HepG2 (cell line): ENCODE data around the gene ZFP3. TPM values are rescaled to one million over a fixed set of nuclear protein-coding genes. Genes with fewer than 3 reads are reported as not detected.

Experiments used
- ATAC-seq: fragments of 200-7000 bp; cut with Tn5 transposase; 3 replicates; pipeline ENCODE4 v1.9.1; 2020; ENCODE audit warnings: mild to moderate bottlenecking, moderate library complexity
- BruUV-seq: library from RNA; stranded (reverse); fragments of 400-500 nt; replicated peaks from 2 replicates; lab custom pipeline; 2021; lab: Mats Ljungman, UMichigan
- CTCF ChIA-PET: fragments of 300-600 bp; formaldehyde crosslinking; extraction: SDS; loops from one replicate; lab custom pipeline; 2021; ENCODE audit warnings: low total read pairs, inconsistent platforms, low intra/inter-chr PET ratio; lab: Yijun Ruan, JAX
- POLR2A ChIA-PET: fragments of 350-600 bp; sonication (Branson Sonifier 250); formaldehyde crosslinking; loops from one replicate; lab custom pipeline; 2020; ENCODE audit warnings: antibody characterized with exemption, inconsistent platforms; lab: Yijun Ruan, JAX
- DNase-seq: peaks from one replicate; pipeline ENCODE4 v3.0.0-alpha.2; 2015; ENCODE audit warnings: low spot score
- FAIRE-seq: peaks from 3 replicates; lab custom pipeline; 2011; peaks lifted over from hg19 to GRCh38; lab: Jason Lieb, UNC
- H2AFZ ChIP-seq: one replicate; pipeline ENCODE4 v1.6.1; 2011; ENCODE audit warnings: low read length, inconsistent platforms
- H3K27ac ChIP-seq: fragments of 300-600 bp; 3 replicates; pipeline ENCODE4 v1.8.0; 2011; ENCODE audit warnings: mixed run types, mild to moderate bottlenecking, mixed read lengths, low read length, inconsistent platforms; ENCODE audit not compliant: insufficient read depth; ENCODE audit errors: extremely low read length
- H3K27me3 ChIP-seq, 2 experiments: fragments of 200-600 bp in 1 of 2; 2 replicates in 1 of 2; 3 replicates in 1 of 2; pipeline versions ENCODE4 v1.6.0 to v1.8.0; 2011; ENCODE audit warnings: low read length in 2 of 2, mild to moderate bottlenecking in 2 of 2, moderate library complexity in 2 of 2, inconsistent platforms in 1 of 2; ENCODE audit not compliant: insufficient read depth in 2 of 2, control insufficient read depth in 1 of 2
- H3K36me3 ChIP-seq, 2 experiments: fragments of 200-600 bp in 1 of 2; replicated peaks in 1 of 2; 2 replicates in 1 of 2; 3 replicates in 1 of 2; pipeline versions ENCODE4 v1.5.1 to v1.8.0; 2011; ENCODE audit warnings: low read length in 2 of 2, inconsistent platforms in 1 of 2; ENCODE audit not compliant: insufficient read depth in 2 of 2, control insufficient read depth in 1 of 2
- H3K4me1 ChIP-seq: 2 replicates; pipeline ENCODE4 v1.5.1; 2012; ENCODE audit warnings: low read length, inconsistent platforms; ENCODE audit not compliant: insufficient read depth
- H3K4me2 ChIP-seq: 2 replicates; pipeline ENCODE4 v1.6.0; 2011; ENCODE audit warnings: low read depth, low read length, inconsistent platforms
- H3K4me3 ChIP-seq, 3 experiments: fragments of 200-600 bp in 1 of 3; sonication (generic), shearing (Covaris generic) in 1 of 3; replicated peaks in 1 of 3; 2 replicates each; pipeline ENCODE4 v1.5.1; 2011 to 2016; ENCODE audit warnings: low read length in 3 of 3, inconsistent platforms in 2 of 3, low read depth in 2 of 3, mild to moderate bottlenecking in 2 of 3, control low read depth in 1 of 3, mixed read lengths in 1 of 3; ENCODE audit not compliant: insufficient read depth in 1 of 3
- H3K79me2 ChIP-seq: one replicate; pipeline ENCODE4 v1.6.1; 2011; ENCODE audit warnings: low read length, inconsistent platforms; ENCODE audit not compliant: insufficient read depth
- H3K9ac ChIP-seq: 2 replicates; pipeline ENCODE4 v1.6.0; 2011; ENCODE audit warnings: mild to moderate bottlenecking, low read depth, low read length, inconsistent platforms; ENCODE audit not compliant: insufficient read depth
- H3K9me3 ChIP-seq: 2 replicates; pipeline ENCODE4 v1.5.1; 2012; ENCODE audit warnings: mild to moderate bottlenecking, low read length
- H4K20me1 ChIP-seq: 2 replicates; pipeline ENCODE4 v1.6.0; 2011; ENCODE audit warnings: inconsistent platforms, mild to moderate bottlenecking, low read length, moderate library complexity; ENCODE audit not compliant: insufficient read depth
- AKAP8 ChIP-seq: sonication (generic); formaldehyde crosslinking; IDR thresholded peaks from 2 replicates; pipeline ENCODE4 v1.5.1; 2020; ENCODE audit warnings: mild to moderate bottlenecking, missing genetic modification reagents
- ARNT ChIP-seq: fragments of 450-650 bp; IDR thresholded peaks from 2 replicates; pipeline ENCODE4 v1.6.1; 2017
- ATF7 ChIP-seq, 2 experiments: fragments of 450-650 bp in 1 of 2; sonication (generic) in 1 of 2; formaldehyde crosslinking in 1 of 2; IDR thresholded peaks; 2 replicates each; pipeline versions ENCODE4 v1.4.0 to v1.6.1; 2016 to 2020; ENCODE audit warnings: antibody characterized with exemption in 1 of 2, mild to moderate bottlenecking in 1 of 2, missing genetic modification reagents in 1 of 2
- EED ChIP-seq: sonication (generic); formaldehyde crosslinking; IDR thresholded peaks from 2 replicates; pipeline ENCODE4 v1.5.0; 2020; ENCODE audit warnings: mild to moderate bottlenecking, missing genetic modification reagents
- IKZF1 ChIP-seq: fragments of 450-650 bp; IDR thresholded peaks from 2 replicates; pipeline ENCODE4 v1.7.1; 2016
- KLF13 ChIP-seq: sonication (generic); formaldehyde crosslinking; IDR thresholded peaks from 2 replicates; pipeline ENCODE4 v1.4.0; 2020; ENCODE audit warnings: mild to moderate bottlenecking, missing genetic modification reagents
- NPAS2 ChIP-seq: sonication (generic); formaldehyde crosslinking; IDR thresholded peaks from 2 replicates; pipeline ENCODE4 v1.8.0; 2022; ENCODE audit warnings: mild to moderate bottlenecking, missing genetic modification reagents, borderline replicate concordance
- SOX5 ChIP-seq: IDR thresholded peaks from 2 replicates; pipeline ENCODE4 v1.6.1; 2016; ENCODE audit warnings: borderline replicate concordance
- ZBTB20 ChIP-seq: sonication (generic); formaldehyde crosslinking; IDR thresholded peaks from 2 replicates; pipeline ENCODE4 v1.8.1; 2023; ENCODE audit warnings: missing genetic modification reagents, low read depth, mild to moderate bottlenecking, borderline replicate concordance
- ZFP36L1 ChIP-seq: sonication (generic); formaldehyde crosslinking; IDR thresholded peaks from 2 replicates; pipeline ENCODE4 v1.8.0; 2022; ENCODE audit warnings: mild to moderate bottlenecking, missing genetic modification reagents, moderate library complexity
- ZFP36L2 ChIP-seq: sonication (generic); formaldehyde crosslinking; IDR thresholded peaks from 2 replicates; pipeline ENCODE4 v1.4.0; 2020; ENCODE audit warnings: missing genetic modification reagents
- ZKSCAN5 ChIP-seq: sonication (generic); formaldehyde crosslinking; IDR thresholded peaks from 2 replicates; pipeline ENCODE4 v1.5.1; 2020; ENCODE audit warnings: mild to moderate bottlenecking, missing genetic modification reagents
- ZNF30 ChIP-seq: sonication (generic); formaldehyde crosslinking; IDR thresholded peaks from 2 replicates; pipeline ENCODE4 v1.5.0; 2020; ENCODE audit warnings: mild to moderate bottlenecking, missing genetic modification reagents
- ZNF549 ChIP-seq: sonication (generic); formaldehyde crosslinking; IDR thresholded peaks from 2 replicates; pipeline ENCODE4 v1.5.0; 2020; ENCODE audit warnings: missing genetic modification reagents
- ZNF564 ChIP-seq: sonication (generic); formaldehyde crosslinking; IDR thresholded peaks from 2 replicates; pipeline ENCODE4 v1.8.1; 2023; ENCODE audit warnings: mild to moderate bottlenecking, missing genetic modification reagents
- ZNF569 ChIP-seq: sonication (generic); formaldehyde crosslinking; IDR thresholded peaks from 2 replicates; pipeline ENCODE4 v1.5.0; 2020; ENCODE audit warnings: mild to moderate bottlenecking, missing genetic modification reagents, moderate library complexity, borderline replicate concordance
- WGBS: methylation state at CpG from one replicate; pipeline ENCODE4 v1.1.6; 2017; ENCODE audit warnings: low lambda C conversion rate; 5-methylcytosine and 5-hydroxymethylcytosine counted together
- in situ Hi-C: cut with HindIII; loops from 2 replicates; pipeline ENCODE4 v1.10.0; 2017; ENCODE audit warnings: low pct_unique_long_range_greater_than_20kb; ENCODE audit not compliant: extremely low pct_ligation_motif_present
- intact Hi-C: fragments of 100-400 bp; cut with micrococcal nuclease; formaldehyde crosslinking; loops from one replicate; pipeline ENCODE4 v1.10.0; 2022; ENCODE audit not compliant: unreplicated experiment
- polyA plus RNA-seq, 8 experiments: library from polyadenylated mRNA; depleted of rRNA in 3 of 8; stranded (reverse) in 7 of 8; unstranded in 1 of 8; fragments of >200 nt; fragmentation: Illumina TruSeq in 4 of 8; extraction: Trizol in 4 of 8; gene quantifications; 2 replicates each; pipeline versions ENCODE4 v1.2.1 to v1.2.3, GENCODE V29; 2011 to 2016; ENCODE audit warnings: low read depth in 4 of 8, missing spikeins in 1 of 8, mixed read lengths in 1 of 8; ENCODE audit not compliant: insufficient read depth in 1 of 8
- total RNA-seq, 5 experiments: library from RNA; depleted of rRNA; stranded (reverse); fragments of >200 nt; fragmentation: Illumina TruSeq; extraction: Trizol; gene quantifications; 2 replicates each; pipeline ENCODE4 v1.2.3, GENCODE V29; 2016; ENCODE audit warnings: low read depth in 1 of 5
- TF ChIP-seq, protein P1 (sequence below): sonication (generic); formaldehyde crosslinking; IDR thresholded peaks from 2 replicates; pipeline ENCODE4 v1.8.0; 2022; ENCODE audit warnings: mild to moderate bottlenecking, missing genetic modification reagents, borderline replicate concordance
- TF ChIP-seq, protein P2 (sequence below): sonication (generic); formaldehyde crosslinking; IDR thresholded peaks from 2 replicates; pipeline ENCODE4 v1.4.0; 2020; ENCODE audit warnings: missing genetic modification reagents, mild to moderate bottlenecking, borderline replicate concordance
- TF ChIP-seq, protein P3 (sequence below): sonication (generic); formaldehyde crosslinking; IDR thresholded peaks from 2 replicates; pipeline ENCODE4 v1.9.0; 2021; ENCODE audit warnings: missing genetic modification reagents, mild to moderate bottlenecking, borderline replicate concordance

ZFP3 gene
- total and polyA plus RNA-seq, 2 of the 13 experiments (the other 11 are each of a cell fraction or from before 2014, with no cell fraction given), result not detected

DNA sequence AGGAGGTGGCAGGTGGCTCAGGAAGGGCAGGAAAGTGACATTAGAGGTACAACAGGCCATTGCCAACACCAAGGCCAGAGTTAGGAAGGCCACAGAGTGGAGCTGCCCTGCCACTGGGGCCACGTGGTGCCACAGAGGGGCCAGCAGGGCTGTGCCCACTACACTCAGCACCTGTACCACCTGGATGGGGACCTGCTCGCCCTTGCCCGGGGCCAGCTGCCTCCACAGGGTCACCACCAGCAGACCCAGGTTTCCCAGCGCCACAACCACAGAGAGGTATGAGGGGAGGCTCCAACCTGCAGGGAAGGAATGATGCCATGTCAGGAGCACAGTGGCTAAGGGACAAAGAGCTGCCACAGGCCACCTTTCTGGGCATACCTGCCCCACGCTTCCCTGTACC, 44.2 kb upstream of the ZFP3 start (continued):
- no peak for TF ChIP-seq ZNF569 (CRISPR knock-in tag)
- TF ChIP-seq SOX5 (CRISPR knock-in tag), result no peak
- no peak for TF ChIP-seq AKAP8 (CRISPR knock-in tag)
- no peak for TF ChIP-seq ZKSCAN5 (CRISPR knock-in tag)

DNA sequence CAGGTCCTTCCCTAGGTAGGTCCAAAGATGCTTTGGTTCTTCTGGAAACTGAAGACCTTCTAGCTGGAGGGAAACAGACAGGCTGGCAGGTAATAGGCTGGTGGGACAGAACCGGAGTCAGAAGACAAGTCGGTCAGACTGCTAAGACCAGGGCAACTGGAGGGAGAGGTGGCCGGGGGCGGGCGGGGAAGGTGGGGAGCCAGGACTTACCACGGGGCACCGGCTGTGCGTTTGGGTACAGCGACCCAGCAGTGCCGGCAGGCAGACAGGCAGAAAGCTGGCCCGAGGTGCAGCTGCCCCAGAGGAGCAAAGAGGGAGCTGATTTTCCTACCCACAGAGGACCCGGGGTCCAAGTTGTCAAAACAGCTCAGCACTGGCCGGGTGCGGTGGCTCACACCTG, 43.6 kb upstream of the ZFP3 start:
- ATAC-seq, result no peak
- no peak overlapping the region for H3K27ac ChIP-seq
- no peak overlapping the region for H3K4me3 ChIP-seq
- DNase-seq, result no peak
- no peaks in the 10 kb centered on the region for H4K20me1 ChIP-seq
- peaks cover 25% of the 10 kb centered on the region for H3K4me1 ChIP-seq
- H2AFZ ChIP-seq, result no peak overlapping the region
- 59% methylated on average over 11 of the region's 14 CpGs for WGBS
- in situ Hi-C loops, result no loop called here
- POLR2A ChIA-PET, result interaction anchor here (0.8 to 1.3 kb wide), 2 partner anchors 10 to 64 kb away, joined by 3 read pairs; no protein-coding TSS in a partner anchor
- H3K36me3 ChIP-seq, result no peaks in the 10 kb centered on the region
- no peak overlapping the region for H3K9ac ChIP-seq
- FAIRE-seq, result no peak
- no peaks in the 10 kb centered on the region for H3K9me3 ChIP-seq
- no peak overlapping the region; the same call in 1 of the 2 replicates for H3K4me2 ChIP-seq
- CTCF ChIA-PET, result no interaction called here
- H3K27me3 ChIP-seq, result peaks cover 2 to 23% of the 10 kb centered on the region in 2 experiments; a peak in 3 of 5 replicates
- no peaks in the 10 kb centered on the region for H3K79me2 ChIP-seq
- BruUV-seq, result no TSS peak
- intact Hi-C loops, result no loop called here
- TF ChIP-seq EED (CRISPR knock-in tag) (no peak), ATF7 (IDR thresholded peaks at IDR 0.05) (no peak), ATF7 (CRISPR knock-in tag; IDR thresholded peaks at IDR 0.05) (no peak), NPAS2 (CRISPR knock-in tag) (no peak), ARNT (no peak), IKZF1 (no peak), ZBTB20 (CRISPR knock-in tag) (no peak), ZNF564 (CRISPR knock-in tag) (no peak), KLF13 (no peak), ZNF30 (CRISPR knock-in tag) (no peak), ZFP36L2 (CRISPR knock-in tag) (no peak), ZFP36L1 (CRISPR knock-in tag) (no peak), ZNF549 (no peak)
- TF ChIP-seq, protein P1, sequence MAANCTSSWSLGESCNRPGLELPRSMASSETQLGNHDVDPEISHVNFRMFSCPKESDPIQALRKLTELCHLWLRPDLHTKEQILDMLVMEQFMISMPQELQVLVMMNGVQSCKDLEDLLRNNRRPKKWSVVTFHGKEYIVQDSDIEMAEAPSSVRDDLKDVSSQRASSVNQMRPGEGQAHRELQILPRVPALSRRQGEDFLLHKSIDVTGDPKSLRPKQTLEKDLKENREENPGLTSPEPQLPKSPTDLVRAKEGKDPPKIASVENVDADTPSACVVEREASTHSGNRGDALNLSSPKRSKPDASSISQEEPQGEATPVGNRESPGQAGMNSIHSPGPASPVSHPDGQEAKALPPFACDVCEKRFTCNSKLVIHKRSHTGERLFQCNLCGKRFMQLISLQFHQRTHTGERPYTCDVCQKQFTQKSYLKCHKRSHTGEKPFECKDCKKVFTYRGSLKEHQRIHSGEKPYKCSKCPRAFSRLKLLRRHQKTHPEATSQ, result no peak
- TF ChIP-seq, protein P2, sequence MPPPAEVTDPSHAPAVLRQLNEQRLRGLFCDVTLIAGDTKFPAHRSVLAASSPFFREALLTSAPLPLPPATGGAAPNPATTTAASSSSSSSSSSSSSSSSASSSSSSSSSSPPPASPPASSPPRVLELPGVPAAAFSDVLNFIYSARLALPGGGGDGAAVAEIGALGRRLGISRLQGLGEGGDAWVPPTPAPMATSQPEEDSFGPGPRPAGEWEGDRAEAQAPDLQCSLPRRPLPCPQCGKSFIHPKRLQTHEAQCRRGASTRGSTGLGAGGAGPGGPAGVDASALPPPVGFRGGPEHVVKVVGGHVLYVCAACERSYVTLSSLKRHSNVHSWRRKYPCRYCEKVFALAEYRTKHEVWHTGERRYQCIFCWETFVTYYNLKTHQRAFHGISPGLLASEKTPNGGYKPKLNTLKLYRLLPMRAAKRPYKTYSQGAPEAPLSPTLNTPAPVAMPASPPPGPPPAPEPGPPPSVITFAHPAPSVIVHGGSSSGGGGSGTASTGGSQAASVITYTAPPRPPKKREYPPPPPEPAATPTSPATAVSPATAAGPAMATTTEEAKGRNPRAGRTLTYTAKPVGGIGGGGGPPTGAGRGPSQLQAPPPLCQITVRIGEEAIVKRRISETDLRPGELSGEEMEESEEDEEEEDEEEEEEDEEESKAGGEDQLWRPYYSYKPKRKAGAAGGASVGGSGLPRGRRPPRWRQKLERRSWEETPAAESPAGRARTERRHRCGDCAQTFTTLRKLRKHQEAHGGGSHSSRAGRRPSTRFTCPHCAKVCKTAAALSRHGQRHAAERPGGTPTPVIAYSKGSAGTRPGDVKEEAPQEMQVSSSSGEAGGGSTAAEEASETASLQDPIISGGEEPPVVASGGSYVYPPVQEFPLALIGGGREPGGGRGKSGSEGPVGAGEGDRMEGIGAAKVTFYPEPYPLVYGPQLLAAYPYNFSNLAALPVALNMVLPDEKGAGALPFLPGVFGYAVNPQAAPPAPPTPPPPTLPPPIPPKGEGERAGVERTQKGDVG, result no peak
- TF ChIP-seq, protein P3, sequence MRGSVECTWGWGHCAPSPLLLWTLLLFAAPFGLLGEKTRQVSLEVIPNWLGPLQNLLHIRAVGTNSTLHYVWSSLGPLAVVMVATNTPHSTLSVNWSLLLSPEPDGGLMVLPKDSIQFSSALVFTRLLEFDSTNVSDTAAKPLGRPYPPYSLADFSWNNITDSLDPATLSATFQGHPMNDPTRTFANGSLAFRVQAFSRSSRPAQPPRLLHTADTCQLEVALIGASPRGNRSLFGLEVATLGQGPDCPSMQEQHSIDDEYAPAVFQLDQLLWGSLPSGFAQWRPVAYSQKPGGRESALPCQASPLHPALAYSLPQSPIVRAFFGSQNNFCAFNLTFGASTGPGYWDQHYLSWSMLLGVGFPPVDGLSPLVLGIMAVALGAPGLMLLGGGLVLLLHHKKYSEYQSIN (CRISPR knock-in tag), result no peak
